Effector memory CD8-positive, alpha-beta T cell (primary cell): Measurements from ENCODE around the gene ANO4.
"Not testable (repeated sequence)": the region's sequence is repeated elsewhere in the genome, so short reads cannot be mapped to it uniquely, and the experiment has no call there.

ENCODE experiments used
- ATAC-seq: fragments of 150-1000 bp; cut with Tn5 transposase; replicated peaks from 2 replicates; pipeline ENCODE4 v1.10.0; 2021; ENCODE audit warnings: mild to moderate bottlenecking, moderate library complexity
- DNase-seq, 3 experiments: peaks; one replicate each; pipeline ENCODE4 v3.0.0; 2021
- H3K27ac Mint-ChIP-seq, 2 donors: one replicate each; pipeline ENCODE4 v1.8.0; 2022; ENCODE audit warnings: mild to moderate bottlenecking in 2 of 2, mixed read lengths in 2 of 2, moderate library complexity in 2 of 2
- H3K27me3 Mint-ChIP-seq, 2 donors: one replicate each; pipeline ENCODE4 v1.8.0; 2022; ENCODE audit warnings: mixed read lengths in 2 of 2
- H3K36me3 Mint-ChIP-seq: one replicate; pipeline ENCODE4 v1.8.0; 2022; ENCODE audit warnings: mild to moderate bottlenecking, moderate library complexity, mixed read lengths; ENCODE audit not compliant: insufficient read depth
- H3K4me1 Mint-ChIP-seq, 2 donors: one replicate each; pipeline ENCODE4 v1.8.0; 2022; ENCODE audit warnings: low read depth in 2 of 2, mixed read lengths in 2 of 2
- H3K4me3 Mint-ChIP-seq, 2 donors: one replicate each; pipeline ENCODE4 v1.8.0; 2022; ENCODE audit warnings: mild to moderate bottlenecking in 2 of 2, mixed read lengths in 2 of 2, moderate library complexity in 2 of 2
- H3K9me3 Mint-ChIP-seq, 2 donors: one replicate each; pipeline ENCODE4 v1.8.0; 2022; ENCODE audit warnings: mixed read lengths in 2 of 2

Gene ANO4

GRCh38 chr12:101107032-101107763, 312.6 kb downstream of the ANO4 start:
- Mint-ChIP-seq H3K27me3 (no peaks in the 10 kb centered on the region), H3K9me3 (peaks cover 0 to 3% of the 10 kb centered on the region in 2 donors), H3K27ac (no peak overlapping the region), H3K4me3 (no peak overlapping the region), H3K4me1 (no peaks in the 10 kb centered on the region), H3K36me3 (no peaks in the 10 kb centered on the region)
- no peak for DNase-seq
- ATAC-seq = no peak

- Mint-ChIP-seq H3K4me1 (no peaks in the 10 kb centered on the region), H3K36me3 (no peaks in the 10 kb centered on the region), H3K27ac (no peak overlapping the region), H3K9me3 (peaks cover 0 to 3% of the 10 kb centered on the region in 2 donors), H3K27me3 (no peaks in the 10 kb centered on the region), H3K4me3 (no peak overlapping the region)
- ATAC-seq (no peak), DNase-seq (no peak)
Measured at GRCh38 chr12:101108130-101108529, 313.6 kb downstream of the ANO4 start.

GRCh38 chr12:101110866-101111265, 316.3 kb downstream of the ANO4 start:
- Mint-ChIP-seq H3K36me3 (no peaks in the 10 kb centered on the region), H3K4me1 (no peaks in the 10 kb centered on the region), H3K9me3 (peaks cover 0 to 4% of the 10 kb centered on the region in 2 donors), H3K27me3 (no peaks in the 10 kb centered on the region), H3K4me3 (no peak overlapping the region), H3K27ac (no peak overlapping the region)
- DNase-seq (no peak), ATAC-seq (no peak)

- ATAC-seq (no peak), DNase-seq (no peak)
- Mint-ChIP-seq H3K27me3 (no peaks in the 10 kb centered on the region), H3K27ac (no peak overlapping the region), H3K4me3 (no peak overlapping the region), H3K9me3 (peaks cover 0 to 6% of the 10 kb centered on the region in 2 donors), H3K4me1 (no peaks in the 10 kb centered on the region), H3K36me3 (no peaks in the 10 kb centered on the region)
Measured at GRCh38 chr12:101111441-101111840, 316.9 kb downstream of the ANO4 start.

- DNase-seq (no peak), ATAC-seq (no peak)
- no peak overlapping the region for H3K4me3 Mint-ChIP-seq
- no peak overlapping the region for H3K27ac Mint-ChIP-seq
- H3K36me3 Mint-ChIP-seq = no peaks in the 10 kb centered on the region
- peaks cover 0 to 3% of the 10 kb centered on the region in 2 donors for H3K9me3 Mint-ChIP-seq
- no peaks in the 10 kb centered on the region for H3K4me1 Mint-ChIP-seq
- no peaks in the 10 kb centered on the region for H3K27me3 Mint-ChIP-seq
Measured at GRCh38 chr12:101115326-101115725, 320.8 kb downstream of the ANO4 start.

- Mint-ChIP-seq H3K9me3 (peaks cover 3 to 9% of the 10 kb centered on the region in 2 donors), H3K4me3 (no peak overlapping the region), H3K27me3 (no peaks in the 10 kb centered on the region), H3K36me3 (no peaks in the 10 kb centered on the region), H3K4me1 (no peaks in the 10 kb centered on the region), H3K27ac (no peak overlapping the region)
- DNase-seq (no peak), ATAC-seq (no peak)
Measured at GRCh38 chr12:101116911-101117310, 322.3 kb downstream of the ANO4 start.

- DNase-seq (no peak), ATAC-seq (no peak)
- no peak overlapping the region for H3K27ac Mint-ChIP-seq
- H3K9me3 Mint-ChIP-seq = peaks cover 3 to 9% of the 10 kb centered on the region in 2 donors
- no peaks in the 10 kb centered on the region for H3K36me3 Mint-ChIP-seq
- H3K4me3 Mint-ChIP-seq = no peak overlapping the region
- no peaks in the 10 kb centered on the region for H3K27me3 Mint-ChIP-seq
- no peaks in the 10 kb centered on the region for H3K4me1 Mint-ChIP-seq
Measured at GRCh38 chr12:101117842-101118241, 323.3 kb downstream of the ANO4 start.

GRCh38 chr12:101127521-101128219, 333.1 kb downstream of the ANO4 start:
- ATAC-seq (no peak), DNase-seq (no peak)
- Mint-ChIP-seq H3K4me3 (no peak overlapping the region), H3K4me1 (no peaks in the 10 kb centered on the region), H3K27me3 (peaks cover 0 to 9% of the 10 kb centered on the region in 2 donors), H3K36me3 (peaks cover 2% of the 10 kb centered on the region), H3K27ac (peak overlapping the region in 1 of 2 donors; percentile 65), H3K9me3 (peaks cover 0 to 3% of the 10 kb centered on the region in 2 donors)

GRCh38 chr12:101145777-101146431, 351.3 kb downstream of the ANO4 start:
- not testable (repeated sequence) for H3K27ac Mint-ChIP-seq, H3K4me1 Mint-ChIP-seq, DNase-seq, ATAC-seq, H3K27me3 Mint-ChIP-seq, H3K36me3 Mint-ChIP-seq, H3K9me3 Mint-ChIP-seq, H3K4me3 Mint-ChIP-seq

GRCh38 chr12:101165319-101165718, 370.7 kb downstream of the ANO4 start:
- H3K27me3 Mint-ChIP-seq = no peaks in the 10 kb centered on the region

GRCh38 chr12:101166866-101167265, 372.3 kb downstream of the ANO4 start:
- Mint-ChIP-seq H3K9me3 (peaks cover 4 to 8% of the 10 kb centered on the region in 2 donors), H3K27ac (no peak overlapping the region), H3K27me3 (peaks cover 8 to 10% of the 10 kb centered on the region in 2 donors), H3K36me3 (no peaks in the 10 kb centered on the region), H3K4me1 (no peaks in the 10 kb centered on the region), H3K4me3 (no peak overlapping the region)
- no peak for ATAC-seq
- no peak for DNase-seq

More at GRCh38 chr12:101165319-101165718, 370.7 kb downstream of the ANO4 start:
- Mint-ChIP-seq H3K4me1 (no peaks in the 10 kb centered on the region), H3K9me3 (peaks cover 0 to 1% of the 10 kb centered on the region in 2 donors), H3K27ac (no peak overlapping the region), H3K36me3 (no peaks in the 10 kb centered on the region), H3K4me3 (no peak overlapping the region)
- no peak for DNase-seq
- ATAC-seq = no peak

- Mint-ChIP-seq H3K4me1 (no peaks in the 10 kb centered on the region), H3K9me3 (peaks cover 4 to 8% of the 10 kb centered on the region in 2 donors), H3K4me3 (no peak overlapping the region), H3K27me3 (peaks cover 8 to 15% of the 10 kb centered on the region in 2 donors), H3K27ac (no peak overlapping the region), H3K36me3 (no peaks in the 10 kb centered on the region)
- ATAC-seq (no peak), DNase-seq (no peak)
Measured at GRCh38 chr12:101168001-101168400, 373.4 kb downstream of the ANO4 start.

GRCh38 chr12:101172316-101172715, 377.7 kb downstream of the ANO4 start:
- H3K27me3 Mint-ChIP-seq = peaks cover 8 to 15% of the 10 kb centered on the region in 2 donors
- no peak for DNase-seq
- H3K4me3 Mint-ChIP-seq = no peak overlapping the region
- ATAC-seq = no peak
- H3K9me3 Mint-ChIP-seq = peaks cover 3 to 19% of the 10 kb centered on the region in 2 donors
- no peaks in the 10 kb centered on the region for H3K4me1 Mint-ChIP-seq
- no peaks in the 10 kb centered on the region for H3K36me3 Mint-ChIP-seq
- no peak overlapping the region for H3K27ac Mint-ChIP-seq
